Right renal cortex interstitium (tissue), 3 donors: ENCODE results near the gene RPP14. TPM values are rescaled to one million over a fixed set of nuclear protein-coding genes. Genes with fewer than 3 reads are reported as not detected.
"Not testable (repeated sequence)": the region's sequence is repeated elsewhere in the genome, so short reads cannot be mapped to it uniquely, and the experiment has no call there.

Experiments used
- DNase-seq, 3 donors: peaks; one replicate each; pipeline ENCODE4 v3.0.0-alpha.2; 2013; ENCODE audit warnings: low read depth in 3 of 3, low spot score in 2 of 3
- polyA plus RNA-seq, 3 donors: library from polyadenylated mRNA; unstranded; fragments of 120-200 nt; gene quantifications; one replicate each; pipeline ENCODE4 v1.2.1, GENCODE V29; 2013; ENCODE audit not compliant: insufficient read length in 3 of 3

The RPP14 gene
- polyA plus RNA-seq, result 10 to 100 TPM; 19.1 to 20.6 (median 19.7) TPM

GRCh38 chr3:58305882-58306711, at the start of gene RPP14, which contains the start of gene HTD2:
Gene RPP14, plus strand, starts transcription at chr3:58306245. Its CDS starts 4,085 bp downstream, at chr3:58310330.
Gene HTD2, plus strand, starts transcription at chr3:58306520. Its CDS starts 11,094 bp downstream, at chr3:58317614.
- DNase-seq, result peak; percentile 97 to 98 (median 98)

- DNase-seq, result no peak
These were observed 49.5 kb upstream of the RPP14 start for GRCh38 chr3:58256511-58256910.

GRCh38 chr3:58258392-58259055, 47.5 kb upstream of the RPP14 start:
- DNase-seq, result no peak

GRCh38 chr3:58260261-58260731, 45.7 kb upstream of the RPP14 start:
- DNase-seq, result no peak

- no peak for DNase-seq
These were observed 45.3 kb upstream of the RPP14 start for GRCh38 chr3:58260733-58261132.

GRCh38 chr3:58261954-58262666, 43.9 kb upstream of the RPP14 start:
- DNase-seq, result no peak

- no peak for DNase-seq
These were observed 39.5 kb upstream of the RPP14 start for GRCh38 chr3:58266577-58266976.

- DNase-seq, result not testable (repeated sequence)
These were observed 38.5 kb upstream of the RPP14 start for GRCh38 chr3:58267543-58267942.

- no peak for DNase-seq
These were observed 36.7 kb upstream of the RPP14 start for GRCh38 chr3:58269356-58269755.

GRCh38 chr3:58270485-58270884, 35.6 kb upstream of the RPP14 start:
- no peak for DNase-seq

- DNase-seq, result no peak
These were observed 34.0 kb upstream of the RPP14 start for GRCh38 chr3:58271901-58272501.

- DNase-seq, result no peak
These were observed 33.2 kb upstream of the RPP14 start for GRCh38 chr3:58272891-58273290.

- DNase-seq, result not testable (repeated sequence)
These were observed 32.7 kb upstream of the RPP14 start for GRCh38 chr3:58273362-58273761.

GRCh38 chr3:58274027-58274614, 31.9 kb upstream of the RPP14 start:
- DNase-seq, result no peak

GRCh38 chr3:58281069-58281468, 25.0 kb upstream of the RPP14 start:
- no peak for DNase-seq

- no peak for DNase-seq
These were observed 20.7 kb upstream of the RPP14 start for GRCh38 chr3:58285334-58285733.

- DNase-seq, result no peak
These were observed 18.7 kb upstream of the RPP14 start for GRCh38 chr3:58287354-58287753.

- DNase-seq, result no peak
These were observed 17.9 kb upstream of the RPP14 start for GRCh38 chr3:58288011-58288728.

GRCh38 chr3:58288964-58289613, 17.0 kb upstream of the RPP14 start:
- not testable (repeated sequence) for DNase-seq
